ENCODE results near the gene CDK3.

CDK3 gene

GRCh38 chr17:76014100-76014924, 13.7 kb downstream of the CDK3 start:
- FAIRE-seq: no peak
- DNase-seq (ENCODE audit: low spot score): peak; percentile 23

- FAIRE-seq (no peak), DNase-seq (ENCODE audit: low spot score) (no peak)
Measured at GRCh38 chr17:76014925-76015261, 14.2 kb downstream of the CDK3 start.

GRCh38 chr17:76017481-76018339, 17.1 kb downstream of the CDK3 start:
- FAIRE-seq (no peak), DNase-seq (ENCODE audit: low spot score) (no peak)

- FAIRE-seq (no peak), DNase-seq (ENCODE audit: low spot score) (no peak)
Measured at GRCh38 chr17:76018340-76018680, 17.7 kb downstream of the CDK3 start.

- FAIRE-seq (no peak), DNase-seq (ENCODE audit: low spot score) (no peak)
Measured at GRCh38 chr17:76018801-76019200, 18.1 kb downstream of the CDK3 start.

- FAIRE-seq: no peak
- no peak for DNase-seq (ENCODE audit: low spot score)
Measured at GRCh38 chr17:76019833-76020467, 19.3 kb downstream of the CDK3 start.

- DNase-seq (ENCODE audit: low spot score): no peak
- no peak for FAIRE-seq
Measured at GRCh38 chr17:76022285-76022684, 21.6 kb downstream of the CDK3 start.

- FAIRE-seq: no peak
Measured at GRCh38 chr17:76022973-76023899, 22.6 kb downstream of the CDK3 start.

GRCh38 chr17:76023900-76024237, 23.2 kb downstream of the CDK3 start:
- no peak for FAIRE-seq
- DNase-seq (ENCODE audit: low spot score): no peak

More at GRCh38 chr17:76022973-76023899, 22.6 kb downstream of the CDK3 start:
- DNase-seq (ENCODE audit: low spot score): no peak

GRCh38 chr17:76024353-76024752, 23.7 kb downstream of the CDK3 start:
- FAIRE-seq (no peak), DNase-seq (ENCODE audit: low spot score) (no peak)

GRCh38 chr17:76025294-76025693, 24.6 kb downstream of the CDK3 start:
- no peak for DNase-seq (ENCODE audit: low spot score)
- no peak for FAIRE-seq

- FAIRE-seq (no peak), DNase-seq (ENCODE audit: low spot score) (no peak)
Measured at GRCh38 chr17:76026714-76027158, 26.1 kb downstream of the CDK3 start.

GRCh38 chr17:76027159-76027839, 26.6 kb downstream of the CDK3 start, which contains the start of gene EVPL:
Gene EVPL, minus strand, starts transcription at chr17:76027306. Its CDS starts 108 bp downstream, at chr17:76027198.
- DNase-seq (ENCODE audit: low spot score) (peak; percentile 63), FAIRE-seq (peak; percentile 12)

- DNase-seq (ENCODE audit: low spot score) (no peak), FAIRE-seq (no peak)
Measured at GRCh38 chr17:76032073-76032779, 31.6 kb downstream of the CDK3 start.

- no peak for DNase-seq (ENCODE audit: low spot score)
- no peak for FAIRE-seq
Measured at GRCh38 chr17:76032780-76033108, 32.1 kb downstream of the CDK3 start.

- DNase-seq (ENCODE audit: low spot score): no peak
- no peak for FAIRE-seq
Measured at GRCh38 chr17:76033139-76033538, 32.5 kb downstream of the CDK3 start.

- no peak for FAIRE-seq
- DNase-seq (ENCODE audit: low spot score): no peak
Measured at GRCh38 chr17:76034428-76035350, 34.0 kb downstream of the CDK3 start.

GRCh38 chr17:76036497-76037261, 36.0 kb downstream of the CDK3 start:
- FAIRE-seq: no peak
- DNase-seq (ENCODE audit: low spot score): no peak
